Stimulated activated CD8-positive, alpha-beta memory T cell treated with anti-CD3 and anti-CD28 coated beads, Interleukin-12 subunit alpha, Interleukin-12 subunit beta, amount 100 ng/mL, for 24 hours (primary cell): ENCODE data around the gene TRAPPC3.
"Not testable (repeated sequence)": the region's sequence is repeated elsewhere in the genome, so short reads cannot be mapped to it uniquely, and the experiment has no call there.

Experiments used
- DNase-seq: peaks from one replicate; pipeline ENCODE4 v3.0.0-alpha.2; 2020; ENCODE audit errors: extremely low read depth

Gene TRAPPC3

DNA sequence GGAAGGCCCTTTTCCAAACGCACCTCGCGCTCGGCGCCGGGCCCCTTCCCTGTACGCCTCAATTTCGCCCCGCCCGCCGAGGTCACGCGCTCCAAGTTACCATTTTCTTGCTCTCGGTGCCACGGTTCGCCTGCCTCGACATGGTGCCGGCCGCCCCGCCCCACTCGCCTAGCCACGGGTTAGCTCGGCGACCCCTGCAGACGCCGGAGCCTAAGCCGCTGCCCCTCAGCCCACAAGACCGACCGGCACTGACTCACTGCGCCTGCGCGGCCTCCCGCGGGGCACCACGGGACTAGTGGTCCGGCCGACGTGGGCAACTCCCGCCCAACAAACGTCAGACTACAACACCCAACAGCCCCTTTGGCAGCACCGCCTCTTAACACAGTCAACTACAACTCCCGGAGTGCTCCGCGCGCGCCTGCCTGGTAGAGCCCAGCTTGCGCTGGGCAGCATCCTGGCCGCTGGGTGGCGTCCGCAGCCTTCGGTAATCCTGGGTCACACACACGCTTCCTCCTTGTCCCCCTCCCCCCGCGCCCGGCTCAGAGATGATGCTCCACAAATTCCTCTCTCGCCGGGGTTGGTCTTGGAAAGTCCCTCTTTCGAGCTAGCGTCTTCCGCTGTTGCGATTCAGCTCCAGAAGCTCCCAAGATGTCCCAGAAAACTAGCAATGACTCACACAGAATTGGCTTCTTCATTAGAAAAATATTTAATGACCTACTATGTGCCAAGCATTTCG, at the start of gene TRAPPC3:
TRAPPC3 (minus strand) TSS at position 250 of the 736 bp plus-strand sequence; CDS start at position 142, 108 bp downstream.
- peak; percentile 100 for DNase-seq

DNA sequence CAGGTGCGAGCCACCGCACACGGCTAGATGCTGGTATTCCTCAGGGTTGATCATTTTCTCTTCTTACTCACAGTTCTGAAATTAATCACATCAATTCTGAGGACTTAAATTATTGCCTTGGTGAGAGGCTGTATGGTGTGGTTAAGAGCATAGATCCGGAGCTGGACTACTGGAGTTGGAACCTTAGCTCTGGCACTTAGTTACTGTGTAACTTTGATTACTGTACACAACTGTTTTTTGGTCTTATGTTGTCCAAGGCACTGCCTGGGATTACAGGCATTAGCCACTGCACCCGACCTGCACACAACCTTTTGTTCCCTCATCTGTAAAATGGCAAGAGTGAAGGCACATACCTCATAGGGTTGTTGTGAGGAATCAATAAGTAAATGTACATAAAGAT, 49.4 kb upstream of the TRAPPC3 start:
- no peak for DNase-seq

DNA sequence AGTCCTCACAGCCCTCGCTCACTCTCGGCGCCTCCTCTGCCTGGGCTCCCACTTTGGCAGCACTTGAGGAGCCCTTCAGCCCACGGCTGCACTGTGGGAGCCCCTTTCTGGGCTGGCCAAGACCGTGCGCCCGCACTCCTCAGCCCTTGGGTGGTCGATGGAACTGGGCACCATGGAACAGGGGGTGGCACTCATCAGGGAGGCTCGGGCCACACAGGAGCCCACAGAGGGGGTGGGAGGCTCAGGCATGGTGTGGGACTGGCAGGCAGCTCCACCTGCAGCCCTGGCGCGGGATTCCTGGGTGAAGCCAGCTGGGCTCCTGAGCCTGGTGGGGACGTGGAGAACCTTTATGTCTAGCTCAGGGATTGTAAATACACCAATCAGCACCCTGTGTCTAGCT, 47.5 kb upstream of the TRAPPC3 start:
- not testable (repeated sequence) for DNase-seq

DNA sequence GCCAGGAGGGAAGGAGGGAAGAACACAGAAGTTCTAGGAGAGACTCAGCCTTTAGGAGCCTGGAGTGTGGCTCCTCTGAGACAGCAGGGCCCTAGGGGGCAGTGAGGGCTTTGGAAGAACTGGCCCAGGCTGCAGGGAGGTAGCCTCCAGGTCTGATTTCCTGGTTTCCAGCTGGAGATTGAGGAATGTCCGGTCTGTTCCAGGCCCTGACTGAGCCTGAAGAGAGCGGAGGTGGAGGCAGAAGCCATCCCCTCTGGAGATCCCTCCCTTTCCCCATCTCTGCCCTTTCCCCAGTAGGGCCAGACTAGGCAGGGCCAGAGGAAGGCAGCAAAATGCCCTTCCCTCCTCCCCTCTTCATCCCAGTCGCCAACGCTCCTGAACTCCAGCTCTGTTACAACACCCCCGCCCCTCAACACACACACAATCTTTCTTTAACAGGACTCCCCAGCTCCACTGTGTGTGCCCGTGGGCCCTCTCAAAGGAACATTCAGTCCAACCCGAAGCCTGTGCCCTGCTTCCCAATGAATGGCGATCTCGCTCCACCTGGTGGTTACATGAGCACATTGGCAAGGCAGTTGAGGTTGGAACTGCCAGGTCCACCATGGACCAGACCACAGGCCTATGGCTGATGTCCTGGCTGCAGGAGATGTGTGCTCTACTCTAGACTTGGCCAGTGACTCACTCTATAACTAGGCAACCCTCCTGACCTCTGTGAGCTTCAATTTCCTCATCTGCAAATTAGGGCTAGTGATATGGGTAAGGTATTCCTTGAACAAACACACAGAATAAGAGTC, 38.7 kb upstream of the TRAPPC3 start:
- DNase-seq: peak; percentile 39

DNA sequence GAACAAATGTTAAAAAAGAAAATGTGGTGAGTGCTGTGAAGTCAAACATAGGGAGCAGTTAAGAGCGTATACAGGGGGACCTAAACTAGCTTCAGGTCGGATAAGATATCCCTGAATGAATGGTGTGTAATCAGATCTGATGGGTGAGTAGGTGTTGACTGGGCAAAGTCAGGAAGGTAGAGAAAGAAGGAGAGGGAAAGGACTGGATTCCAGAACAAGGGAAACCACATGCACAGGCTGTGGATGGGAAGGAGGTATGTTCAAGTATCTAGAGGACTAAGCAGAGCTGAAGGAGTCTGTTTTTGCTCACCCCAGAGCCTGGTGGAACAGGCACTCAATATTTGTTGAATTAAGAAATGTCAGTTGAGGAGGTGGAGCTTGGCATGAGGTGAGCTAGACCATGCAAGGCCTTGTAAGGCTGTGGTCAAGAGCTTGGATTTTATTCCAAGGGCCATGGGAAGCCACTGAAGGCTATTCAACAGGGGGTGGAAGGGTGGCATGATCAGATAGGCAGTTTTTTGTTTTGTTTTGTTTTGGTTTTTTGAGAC, 34.1 kb upstream of the TRAPPC3 start:
- DNase-seq: no peak

DNA sequence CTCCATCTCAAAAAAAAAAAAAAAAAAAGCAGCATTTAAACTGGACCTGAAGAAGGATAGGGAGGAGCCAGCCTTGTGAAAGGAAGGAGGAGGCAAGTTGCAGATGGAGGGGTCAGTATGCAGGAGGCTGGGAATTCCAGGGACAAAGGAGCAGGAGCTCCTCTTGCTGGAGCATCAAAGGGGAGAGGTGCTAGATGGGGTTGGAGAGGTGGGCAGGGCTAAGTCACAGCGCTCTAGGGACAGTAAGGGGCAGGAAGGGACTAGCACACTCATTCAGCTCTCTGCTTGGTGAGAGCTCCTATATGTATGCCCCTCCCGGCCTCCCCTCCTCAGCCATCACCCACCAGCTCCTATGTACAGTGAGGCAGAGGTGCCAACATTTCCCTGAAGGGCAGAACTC, 33.4 kb upstream of the TRAPPC3 start:
- no peak for DNase-seq

DNA sequence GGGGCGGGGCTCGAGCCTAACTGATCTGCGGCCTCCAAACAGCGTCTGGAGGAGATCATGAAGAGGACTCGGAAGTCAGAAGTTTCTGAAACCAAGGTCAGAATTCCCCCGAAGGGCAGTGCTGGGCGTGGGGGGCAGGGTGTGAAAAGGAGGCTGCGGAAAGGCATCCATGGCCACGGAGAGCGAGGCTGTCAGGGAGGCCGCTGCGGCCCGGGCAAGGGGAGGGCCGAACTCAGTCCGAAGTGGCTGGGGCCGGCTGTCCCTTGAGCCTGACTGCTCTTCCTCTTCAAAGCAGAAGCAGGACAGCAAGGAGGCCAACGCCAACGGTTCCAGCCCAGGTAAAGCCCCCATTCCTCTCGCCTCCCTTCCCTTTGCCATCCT, 29.9 kb upstream of the TRAPPC3 start:
- no peak for DNase-seq

DNA sequence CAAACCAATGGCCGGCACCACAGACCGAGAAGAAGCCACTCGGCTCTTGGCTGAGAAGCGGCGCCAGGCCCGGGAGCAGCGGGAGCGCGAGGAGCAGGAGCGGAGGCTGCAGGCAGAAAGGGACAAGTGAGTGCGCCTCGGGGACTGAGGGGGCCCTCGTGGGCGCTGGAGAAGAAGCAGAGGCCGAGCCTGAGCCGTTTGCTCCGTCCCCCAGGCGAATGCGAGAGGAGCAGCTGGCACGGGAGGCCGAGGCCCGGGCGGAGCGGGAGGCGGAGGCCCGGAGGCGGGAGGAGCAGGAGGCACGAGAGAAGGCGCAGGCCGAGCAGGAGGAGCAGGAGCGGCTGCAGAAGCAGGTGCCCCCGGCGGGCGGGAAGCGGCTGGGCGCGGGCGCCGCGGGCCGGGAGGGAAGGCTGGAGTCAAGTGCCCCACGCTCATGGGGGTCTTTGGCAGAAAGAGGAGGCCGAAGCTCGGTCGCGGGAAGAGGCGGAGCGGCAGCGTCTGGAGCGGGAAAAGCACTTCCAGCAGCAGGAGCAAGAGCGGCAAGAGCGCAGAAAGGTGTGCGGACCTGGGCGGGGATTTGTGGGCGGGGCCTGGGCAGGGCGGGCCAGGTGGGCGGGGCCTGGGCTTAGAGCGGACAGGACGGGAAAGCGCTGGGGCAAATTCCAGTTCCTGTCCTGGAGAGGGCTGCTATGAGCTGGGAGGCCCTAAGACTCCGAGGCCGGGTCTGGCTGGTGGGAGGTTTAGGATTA, 29.4 kb upstream of the TRAPPC3 start:
- DNase-seq: no peak

DNA sequence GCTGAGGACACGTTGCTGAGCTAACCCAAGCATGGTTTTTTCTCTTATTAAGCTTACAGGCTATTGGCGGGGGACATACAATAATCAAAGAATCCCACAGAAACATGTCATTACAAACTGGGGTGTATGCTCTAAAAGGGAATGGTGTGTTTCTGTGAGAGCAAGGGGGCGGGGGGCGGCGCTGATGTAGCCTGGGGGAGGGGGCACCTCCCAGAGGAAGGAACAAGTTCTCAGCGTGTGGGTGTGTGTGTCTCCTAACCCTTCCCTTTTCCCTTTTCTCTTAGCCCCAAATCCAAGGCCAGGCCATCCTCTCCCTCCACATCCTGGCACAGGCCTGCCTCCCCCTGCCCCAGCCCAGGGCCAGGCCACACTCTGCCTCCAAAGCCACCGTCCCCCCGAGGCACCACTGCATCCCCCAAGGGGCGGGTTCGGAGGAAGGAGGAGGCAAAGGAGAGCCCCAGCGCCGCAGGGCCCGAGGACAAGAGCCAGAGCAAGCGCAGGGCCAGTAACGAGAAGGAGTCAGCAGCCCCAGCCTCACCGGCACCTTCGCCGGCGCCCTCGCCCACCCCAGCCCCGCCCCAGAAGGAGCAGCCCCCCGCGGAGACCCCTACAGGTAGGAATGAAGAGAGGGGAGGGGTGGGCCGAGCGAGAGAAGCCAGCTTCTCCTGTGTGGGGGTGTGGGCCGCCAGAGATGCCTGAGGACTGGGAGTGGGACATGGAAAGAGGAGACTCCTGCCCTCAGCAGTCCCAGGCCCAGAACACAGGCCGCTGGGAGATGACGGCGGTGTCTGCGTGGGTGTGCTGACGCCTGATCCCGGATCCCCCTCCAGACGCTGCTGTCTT, 28.5 kb upstream of the TRAPPC3 start:
- no peak for DNase-seq

DNA sequence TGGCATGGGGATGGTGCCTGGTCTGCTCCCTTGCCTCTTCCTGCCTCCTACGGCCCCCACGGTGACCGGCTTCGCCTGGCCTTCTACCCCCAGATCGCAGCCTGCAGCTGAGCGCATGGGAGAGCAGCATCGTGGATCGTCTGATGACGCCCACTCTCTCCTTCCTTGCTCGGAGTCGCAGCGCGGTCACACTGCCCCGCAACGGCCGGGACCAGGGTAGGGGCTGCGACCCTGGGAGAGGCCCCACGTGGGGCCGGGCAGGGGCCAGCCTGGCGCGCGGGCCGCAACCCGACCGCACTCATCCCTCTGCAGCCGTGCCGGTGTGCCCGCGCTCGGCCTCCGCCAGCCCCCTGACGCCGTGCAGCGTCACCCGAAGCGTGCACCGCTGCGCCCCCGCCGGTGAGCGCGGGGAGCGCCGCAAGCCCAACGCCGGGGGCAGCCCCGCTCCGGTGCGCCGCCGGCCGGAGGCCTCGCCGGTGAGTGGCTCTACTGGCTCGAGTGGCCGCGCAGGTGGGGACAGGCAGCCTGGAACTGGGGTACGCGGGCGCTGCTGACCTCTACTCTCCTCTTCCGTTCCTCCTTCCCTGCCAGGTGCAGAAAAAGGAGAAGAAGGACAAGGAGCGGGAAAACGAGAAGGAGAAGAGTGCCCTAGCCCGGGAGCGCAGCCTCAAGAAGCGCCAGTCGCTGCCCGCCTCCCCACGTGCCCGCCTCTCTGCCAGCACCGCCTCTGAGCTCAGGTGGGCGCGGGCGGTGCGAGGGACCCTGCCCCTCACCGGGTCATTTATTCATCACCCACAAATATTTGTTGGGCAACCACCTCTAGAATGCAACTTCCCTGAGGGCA, 27.0 kb upstream of the TRAPPC3 start:
- no peak for DNase-seq

DNA sequence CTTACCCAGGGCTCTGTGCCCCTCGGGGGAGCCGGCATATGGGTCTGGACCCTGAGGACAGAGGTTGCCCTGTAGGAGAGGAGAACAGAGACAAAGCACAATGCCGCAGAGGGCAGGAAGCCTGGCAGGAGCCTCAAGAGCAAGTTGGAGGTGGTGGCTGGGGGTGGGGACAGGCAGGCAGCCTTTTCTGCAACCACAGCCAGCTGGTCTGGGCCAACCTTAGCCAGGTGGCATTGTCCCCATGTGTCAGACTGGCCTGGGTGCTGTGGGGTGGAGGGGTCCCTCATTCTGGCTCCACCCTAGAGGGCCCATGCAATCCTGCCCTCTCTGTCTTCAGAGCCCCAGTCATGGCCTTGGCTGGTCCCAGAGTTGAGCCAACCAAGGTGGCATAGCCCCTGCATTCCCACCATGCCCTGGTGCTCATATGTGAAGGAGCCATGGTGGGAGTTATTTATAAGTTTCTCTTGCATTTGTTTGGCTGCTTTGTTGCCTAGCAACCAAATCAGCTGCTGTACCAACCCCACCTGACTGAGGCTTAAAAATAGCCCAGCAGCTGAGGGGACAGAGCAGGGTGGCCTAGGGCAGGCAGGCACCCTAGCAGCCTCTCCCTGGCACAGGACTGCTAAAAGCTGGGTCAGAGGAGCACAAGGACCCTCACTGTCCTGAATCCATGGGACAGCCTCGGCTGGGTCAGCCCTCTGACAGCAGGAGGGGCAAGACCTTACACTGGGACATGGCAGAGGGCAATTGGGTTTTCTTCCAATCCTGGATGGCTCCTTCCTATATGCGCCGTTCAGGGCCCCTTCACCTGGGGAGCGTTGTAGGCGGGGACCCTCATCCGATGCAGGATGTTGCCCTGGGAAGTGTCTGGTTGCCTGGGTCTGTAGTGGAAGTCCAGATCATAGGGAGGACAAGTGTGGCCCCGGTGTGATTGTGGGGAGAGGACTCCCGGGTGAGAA, 26.1 kb upstream of the TRAPPC3 start:
- DNase-seq: no peak

DNA sequence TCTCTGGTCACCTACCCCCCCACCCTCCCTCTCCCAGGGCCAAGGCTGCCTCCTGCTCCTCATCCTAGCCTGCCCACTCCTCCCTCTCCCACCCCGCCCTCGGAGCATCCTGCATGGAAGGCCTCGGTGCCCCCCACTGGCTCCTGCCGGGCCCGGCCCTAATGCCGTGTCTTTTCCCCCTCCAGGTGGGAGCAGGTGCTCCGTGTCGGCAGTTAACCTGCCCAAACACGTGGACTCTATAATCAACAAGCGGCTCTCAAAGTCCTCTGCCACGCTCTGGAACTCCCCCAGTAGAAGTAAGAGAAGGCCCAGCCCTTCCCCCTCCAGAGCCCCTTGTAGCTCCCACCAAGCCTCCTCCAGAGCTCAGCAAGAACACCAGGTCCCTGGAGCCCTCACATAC, 25.4 kb upstream of the TRAPPC3 start:
- DNase-seq: no peak

DNA sequence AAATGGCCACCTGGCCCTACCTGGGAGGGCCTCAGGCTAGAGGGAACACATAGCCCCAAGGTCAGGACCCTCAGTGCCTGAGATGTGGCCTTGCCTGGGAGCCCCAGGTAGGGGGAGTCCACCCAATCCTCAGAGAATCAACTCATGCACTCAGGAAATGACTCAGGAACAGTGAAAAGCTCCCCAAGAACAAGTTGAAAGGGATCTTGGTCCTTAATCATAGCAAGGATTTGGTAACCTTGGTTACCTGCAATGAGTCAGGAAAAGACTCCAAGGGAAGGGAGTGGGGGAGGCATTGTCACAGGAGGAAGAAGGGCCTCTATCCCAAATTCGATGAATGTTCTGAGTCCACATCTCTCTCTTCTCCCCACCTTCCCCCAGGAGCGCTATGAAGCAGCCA, 23.7 kb upstream of the TRAPPC3 start:
- DNase-seq: no peak

DNA sequence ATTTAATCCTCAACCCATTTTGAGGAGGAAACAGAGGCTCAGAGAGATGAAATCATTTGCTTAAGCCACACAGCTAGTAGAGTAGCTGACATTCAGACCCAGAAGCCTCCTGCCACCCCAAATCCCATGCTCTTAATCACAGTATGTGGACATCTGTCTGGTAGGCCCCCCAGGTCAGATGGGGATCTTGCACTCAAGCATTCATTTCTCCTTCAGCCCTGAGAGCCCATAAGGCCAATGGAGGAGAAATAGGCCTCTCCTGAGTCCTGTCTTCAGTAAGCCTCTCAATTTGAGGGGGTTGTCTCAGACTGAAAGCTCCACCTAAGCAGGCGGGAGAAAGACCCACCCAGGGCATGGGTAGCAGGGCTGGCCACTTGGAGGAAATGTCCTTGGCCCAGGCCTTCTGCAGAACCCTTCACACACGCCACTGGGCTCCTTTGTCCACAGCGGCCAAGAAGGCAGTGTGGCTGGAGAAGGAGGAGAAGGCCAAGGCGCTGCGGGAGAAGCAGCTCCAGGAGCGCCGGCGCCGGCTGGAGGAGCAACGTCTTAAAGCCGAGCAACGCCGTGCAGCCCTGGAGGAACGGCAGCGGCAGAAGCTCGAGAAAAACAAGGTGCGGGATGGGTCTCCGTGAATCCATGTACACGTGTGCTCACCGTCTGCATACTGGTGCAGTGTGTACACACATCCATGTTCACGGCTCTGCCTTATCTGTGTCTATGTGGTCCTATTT, 22.9 kb upstream of the TRAPPC3 start:
- DNase-seq: no peak

DNA sequence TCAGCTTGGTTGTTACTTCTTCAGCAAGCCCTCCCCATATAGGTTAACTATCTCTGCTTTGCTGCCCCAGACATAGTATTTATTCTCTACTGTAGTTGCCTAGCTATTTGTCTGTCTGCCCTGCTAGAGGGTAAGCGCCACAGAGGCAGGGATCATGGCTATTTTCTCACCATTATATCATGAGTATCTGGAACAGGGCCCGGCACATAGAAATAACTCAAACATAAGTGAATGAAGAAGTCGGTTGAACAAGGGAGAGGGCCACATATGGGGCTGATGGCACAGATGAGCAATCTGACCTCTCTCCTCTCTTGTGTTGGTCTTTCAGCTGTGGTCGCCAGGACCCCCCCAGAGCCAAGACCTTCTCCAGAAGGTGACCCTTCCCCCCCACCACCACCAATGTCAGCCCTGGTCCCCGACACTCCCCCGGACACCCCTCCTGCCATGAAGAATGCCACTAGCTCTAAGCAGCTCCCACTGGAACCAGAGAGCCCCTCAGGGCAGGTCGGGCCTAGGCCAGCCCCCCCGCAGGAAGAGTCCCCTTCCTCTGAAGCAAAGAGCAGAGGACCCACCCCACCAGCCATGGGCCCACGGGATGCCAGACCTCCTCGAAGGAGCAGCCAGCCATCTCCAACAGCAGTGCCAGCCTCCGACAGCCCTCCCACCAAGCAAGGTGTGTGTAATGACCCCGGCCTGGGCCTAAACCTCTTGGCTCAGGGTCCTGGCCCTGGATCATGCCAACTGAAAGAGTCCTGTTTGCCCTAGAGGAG, 21.5 kb upstream of the TRAPPC3 start:
- DNase-seq: no peak

DNA sequence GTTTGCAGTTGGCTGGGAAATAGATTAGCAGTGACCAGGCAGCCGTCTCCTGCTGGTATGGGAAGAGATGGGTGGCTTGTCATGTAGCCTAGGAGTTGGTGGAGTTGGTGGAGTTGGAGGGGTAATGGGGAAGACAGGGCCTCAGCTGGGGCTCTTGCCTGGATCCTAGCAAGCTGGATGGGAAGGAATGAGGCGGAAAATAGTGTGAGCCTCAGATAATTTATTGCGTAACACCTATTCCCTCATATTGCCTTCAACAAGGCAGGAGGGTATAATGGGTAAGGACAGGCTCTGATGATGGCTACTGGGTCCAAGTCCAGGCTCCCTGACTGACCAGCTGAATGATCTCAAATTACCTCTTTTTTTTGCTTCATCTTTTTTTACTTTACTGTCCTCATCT, 19.2 kb upstream of the TRAPPC3 start:
- no peak for DNase-seq

DNA sequence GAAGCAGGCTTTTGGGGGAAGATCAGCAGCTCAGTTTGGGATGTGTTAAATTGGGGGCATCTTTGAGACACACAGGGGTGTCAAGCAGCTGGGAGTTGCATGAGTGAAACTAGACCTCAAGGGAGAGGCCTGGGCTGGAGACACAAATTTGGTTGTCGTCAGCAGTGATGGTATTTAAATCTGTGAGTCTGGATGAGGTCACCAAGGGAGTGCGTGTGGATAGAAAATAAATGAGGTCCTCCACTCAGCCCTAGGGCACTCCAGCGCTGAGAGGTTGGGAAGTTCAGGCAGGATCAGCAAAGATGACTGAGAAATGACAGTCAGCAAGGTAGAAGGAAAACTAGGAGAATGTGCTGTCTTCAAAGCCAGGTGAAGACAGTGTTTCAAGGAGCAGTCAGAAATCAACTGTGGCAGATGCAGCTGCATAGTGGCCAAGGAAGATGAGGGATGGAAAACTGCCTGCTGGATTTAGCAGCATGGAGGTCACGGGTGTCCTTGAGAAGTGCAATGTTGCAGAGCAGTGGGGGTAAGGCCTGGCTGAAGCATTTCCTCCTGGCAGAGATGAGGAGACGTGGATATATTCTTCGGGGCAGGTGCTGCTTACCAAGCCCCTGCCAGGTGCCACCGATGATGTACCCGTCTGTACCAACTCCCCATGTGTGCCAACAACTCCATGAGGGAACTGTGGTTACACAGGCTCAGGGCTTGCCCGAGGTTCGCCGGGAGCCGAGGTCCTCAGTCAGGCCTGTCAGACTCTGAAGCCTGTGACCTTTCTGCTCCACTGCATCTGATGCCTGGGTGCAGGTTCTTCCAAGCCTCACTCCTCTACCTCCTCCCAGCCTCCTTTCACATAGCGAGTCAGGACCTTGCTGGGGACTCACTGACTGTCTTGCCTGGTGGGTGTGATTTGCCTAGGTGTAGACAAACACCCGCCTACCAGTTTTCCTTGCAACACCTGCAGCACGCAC, 17.9 kb upstream of the TRAPPC3 start:
- DNase-seq: no peak
